Aorta (tissue), 5 donors: ENCODE measurements around the gene NPHS2. TPM values are rescaled to one million over a fixed set of nuclear protein-coding genes. Genes with fewer than 3 reads are reported as not detected.

Experiments used
- ATAC-seq: fragments of 200-7000 bp; cut with Tn5 transposase; one replicate; pipeline ENCODE4 v1.9.1; 2022; ENCODE audit warnings: moderate library complexity; ENCODE audit not compliant: low FRiP score
- DNase-seq, 2 donors: peaks; one replicate each; pipeline ENCODE4 v3.0.0-alpha.2; 2020
- H3K27ac ChIP-seq, 2 donors: one replicate each; pipeline ENCODE4 v1.5.1; 2013; ENCODE audit warnings: low read length in 2 of 2, mild to moderate bottlenecking in 2 of 2, moderate library complexity in 2 of 2, control low read depth in 1 of 2, inconsistent platforms in 1 of 2, low read depth in 1 of 2
- H3K27me3 ChIP-seq, 2 donors: one replicate each; pipeline ENCODE4 v1.6.1; 2013; ENCODE audit warnings: control low read depth in 1 of 2, low read length in 1 of 2, mild to moderate bottlenecking in 1 of 2, moderate library complexity in 1 of 2; ENCODE audit not compliant: insufficient read depth in 2 of 2, control insufficient read depth in 1 of 2
- H3K36me3 ChIP-seq, 2 donors: one replicate each; pipeline ENCODE4 v1.6.1; 2013; ENCODE audit warnings: control low read depth in 1 of 2, low read length in 1 of 2, mild to moderate bottlenecking in 1 of 2; ENCODE audit not compliant: insufficient read depth in 2 of 2, control insufficient read depth in 1 of 2
- H3K4me1 ChIP-seq, 2 donors: one replicate each; pipeline ENCODE4 v1.6.1; 2013; ENCODE audit warnings: low read length in 2 of 2, control low read depth in 1 of 2, mild to moderate bottlenecking in 1 of 2, moderate library complexity in 1 of 2; ENCODE audit not compliant: insufficient read depth in 2 of 2, control insufficient read depth in 1 of 2
- H3K4me3 ChIP-seq, 2 donors: one replicate each; pipeline ENCODE4 v1.5.1; 2013; ENCODE audit warnings: low read length in 2 of 2, control low read depth in 1 of 2, mild to moderate bottlenecking in 1 of 2
- H3K9me3 ChIP-seq: one replicate; pipeline ENCODE4 v1.6.1; 2013; ENCODE audit warnings: mild to moderate bottlenecking, low read length; ENCODE audit not compliant: control insufficient read depth
- WGBS, 2 donors: extraction: QIAGEN DNeasy Blood & Tissue Kit; methylation state at CpG; one replicate each; pipeline ENCODE4 v1.1.7; 2013; 5-methylcytosine and 5-hydroxymethylcytosine counted together
- intact Hi-C, 2 donors: fragments of 100-400 bp; cut with DNase I; formaldehyde crosslinking; loops; one replicate each; pipeline versions ENCODE4 v1.14.2 to v1.15.0; 2022
- polyA plus RNA-seq, 2 donors: library from polyadenylated mRNA; stranded (reverse); fragments of 200-250 nt; gene quantifications; one replicate each; pipeline ENCODE4 v1.2.3, GENCODE V29; 2013
- total RNA-seq, 2 donors: library from RNA; stranded (reverse); fragmentation: NEBNext Ultra II Directional; extraction: Animal tissue kit (Norgen Biotek cat#: 25700); gene quantifications; one replicate each; pipeline ENCODE4 v1.2.1, GENCODE V29; 2021
- donor health status: healthy with polysubstance abuse.
- donor health status: Bipolar disorder and iron deficiency.
- donor health status: DM: no; HTN: no; CAD: no.
- donor health status: DM: no; HTN: no; CAD: no.
- donor health status: DM: yes; HTN: yes; CAD: no.

NPHS2 gene
- total and polyA plus RNA-seq, 4 donors: not detected

GRCh38 chr1:179550746-179551682, 24.7 kb downstream of the NPHS2 start:
- Histone ChIP-seq H3K27ac (no peak overlapping the region), H3K27me3 (no peaks in the 10 kb centered on the region), H3K4me1 (no peaks in the 10 kb centered on the region), H3K36me3 (no peaks in the 10 kb centered on the region), H3K4me3 (no peak overlapping the region), H3K9me3 (no peaks in the 10 kb centered on the region)
- DNase-seq (no peak), ATAC-seq (no peak)
- intact Hi-C loops: no loop called here
- 48 to 50% methylated on average over 9 of the region's 9 CpGs for WGBS, 2 donors

- DNase-seq (no peak), ATAC-seq (no peak)
- Histone ChIP-seq H3K4me3 (no peak overlapping the region), H3K4me1 (no peaks in the 10 kb centered on the region), H3K27ac (no peak overlapping the region), H3K27me3 (no peaks in the 10 kb centered on the region), H3K36me3 (no peaks in the 10 kb centered on the region), H3K9me3 (no peaks in the 10 kb centered on the region)
- 84 to 91% methylated on average over 2 of the region's 2 CpGs for WGBS, 2 donors
- intact Hi-C loops: no loop called here
These were observed 26.4 kb downstream of the NPHS2 start for GRCh38 chr1:179549368-179549700.

GRCh38 chr1:179548666-179549367, 26.9 kb downstream of the NPHS2 start:
- no peak overlapping the region for H3K27ac ChIP-seq
- no peaks in the 10 kb centered on the region for H3K4me1 ChIP-seq
- ATAC-seq (no peak), DNase-seq (no peak)
- H3K4me3 ChIP-seq: no peak overlapping the region
- intact Hi-C loops: no loop called here
- H3K9me3 ChIP-seq: no peaks in the 10 kb centered on the region
- 72 to 78% methylated on average over 3 of the region's 3 CpGs for WGBS, 2 donors
- no peaks in the 10 kb centered on the region for H3K27me3 ChIP-seq
- H3K36me3 ChIP-seq: no peaks in the 10 kb centered on the region

GRCh38 chr1:179547021-179547535, 28.7 kb downstream of the NPHS2 start:
- ATAC-seq (no peak), DNase-seq (no peak)
- intact Hi-C loops: no loop called here
- no peak overlapping the region for H3K4me3 ChIP-seq
- H3K27me3 ChIP-seq: no peaks in the 10 kb centered on the region
- H3K36me3 ChIP-seq: no peaks in the 10 kb centered on the region
- no peaks in the 10 kb centered on the region for H3K4me1 ChIP-seq
- H3K9me3 ChIP-seq: no peaks in the 10 kb centered on the region
- WGBS, 2 donors: 72 to 77% methylated on average over 2 of the region's 2 CpGs
- no peak overlapping the region for H3K27ac ChIP-seq

- H3K36me3 ChIP-seq: no peaks in the 10 kb centered on the region
- WGBS, 2 donors: 1 to 11% methylated on average over 3 of the region's 3 CpGs
- H3K4me3 ChIP-seq: no peak overlapping the region
- ATAC-seq (no peak), DNase-seq (no peak)
- no peak overlapping the region for H3K27ac ChIP-seq
- H3K9me3 ChIP-seq: no peaks in the 10 kb centered on the region
- no peaks in the 10 kb centered on the region for H3K4me1 ChIP-seq
- H3K27me3 ChIP-seq: no peaks in the 10 kb centered on the region
- intact Hi-C loops: no loop called here
These were observed 30.4 kb downstream of the NPHS2 start for GRCh38 chr1:179545321-179545720.

GRCh38 chr1:179541774-179542173, 34.0 kb downstream of the NPHS2 start:
- intact Hi-C loops: no loop called here
- no peak overlapping the region for H3K4me3 ChIP-seq
- DNase-seq (no peak), ATAC-seq (no peak)
- 37 to 41% methylated on average over 2 of the region's 2 CpGs for WGBS, 2 donors
- no peaks in the 10 kb centered on the region for H3K4me1 ChIP-seq
- H3K27ac ChIP-seq: no peak overlapping the region
- no peaks in the 10 kb centered on the region for H3K36me3 ChIP-seq
- H3K27me3 ChIP-seq: no peaks in the 10 kb centered on the region
- no peaks in the 10 kb centered on the region for H3K9me3 ChIP-seq

- intact Hi-C loops: no loop called here
- ATAC-seq: no peak
These were observed 45.4 kb downstream of the NPHS2 start for GRCh38 chr1:179530352-179530751.

GRCh38 chr1:179529482-179530195, 46.1 kb downstream of the NPHS2 start:
- no peak overlapping the region for H3K27ac ChIP-seq
- H3K9me3 ChIP-seq: no peaks in the 10 kb centered on the region
- H3K4me3 ChIP-seq: no peak overlapping the region
- WGBS, 2 donors: 51 to 61% methylated on average over 8 of the region's 8 CpGs
- no peaks in the 10 kb centered on the region for H3K36me3 ChIP-seq
- ATAC-seq (no peak), DNase-seq (no peak)
- no peaks in the 10 kb centered on the region for H3K27me3 ChIP-seq
- H3K4me1 ChIP-seq: no peaks in the 10 kb centered on the region
- intact Hi-C loops: no loop called here

More at GRCh38 chr1:179530352-179530751, 45.4 kb downstream of the NPHS2 start:
- H3K27ac ChIP-seq: no peak overlapping the region
- DNase-seq: no peak
- no peaks in the 10 kb centered on the region for H3K9me3 ChIP-seq
- H3K4me3 ChIP-seq: no peak overlapping the region
- no peaks in the 10 kb centered on the region for H3K27me3 ChIP-seq
- 31 to 52% methylated on average over 1 of the region's 1 CpG for WGBS, 2 donors
- H3K4me1 ChIP-seq: no peaks in the 10 kb centered on the region
- no peaks in the 10 kb centered on the region for H3K36me3 ChIP-seq
